Uterus (tissue), 2 donors: Measurements from ENCODE around the gene LNX2.

ENCODE experiments used
- POLR2A ChIP-seq, 2 donors: fragments of 450-650 bp; IDR thresholded peaks; one replicate each; pipeline ENCODE4 v1.6.1; 2016; ENCODE audit warnings: antibody characterized with exemption in 2 of 2, mild to moderate bottlenecking in 1 of 2, moderate library complexity in 1 of 2
- TF ChIP-seq, protein P1 (sequence below), 4 experiments: fragments of 200-600 bp in 2 of 4; fragments of 450-650 bp in 2 of 4; sonication (generic) in 2 of 4; IDR thresholded peaks; one replicate each; pipeline ENCODE4 v1.5.1; 2016 to 2019; ENCODE audit warnings: antibody characterized with exemption in 4 of 4, mild to moderate bottlenecking in 2 of 4, moderate library complexity in 1 of 4

DNA sequence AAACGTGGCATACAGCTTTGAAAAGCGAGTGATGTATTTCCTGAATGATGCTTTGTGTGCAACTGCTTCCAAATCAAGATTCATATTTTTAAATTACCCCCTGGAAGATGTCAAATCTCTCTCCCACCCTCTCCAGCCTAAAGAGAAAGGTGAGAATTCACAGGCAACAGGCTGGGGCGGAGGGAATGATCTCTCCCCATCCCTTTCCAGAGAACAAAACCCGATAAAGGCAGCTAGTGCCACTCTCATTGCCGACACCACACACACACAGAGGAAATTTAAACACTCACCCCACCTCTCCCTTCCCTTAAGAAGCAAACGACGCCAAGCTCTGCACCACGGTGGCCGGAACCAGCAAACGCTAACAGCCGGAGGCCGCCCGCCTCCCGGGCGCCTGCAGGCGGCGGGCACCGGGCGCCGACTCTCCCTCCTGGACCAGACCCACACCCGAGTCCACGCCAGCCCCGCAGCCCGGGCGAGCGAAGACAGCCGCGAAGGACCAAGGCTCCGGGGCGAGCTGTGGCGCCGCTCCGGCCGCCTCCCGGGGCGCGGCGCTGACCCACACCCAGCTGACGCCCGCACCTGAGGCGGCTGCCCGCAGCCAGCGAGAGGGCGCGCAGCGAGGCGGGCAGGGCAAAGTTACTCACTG lies 477 bp downstream of the LNX2 start:
- TF ChIP-seq, protein P1, sequence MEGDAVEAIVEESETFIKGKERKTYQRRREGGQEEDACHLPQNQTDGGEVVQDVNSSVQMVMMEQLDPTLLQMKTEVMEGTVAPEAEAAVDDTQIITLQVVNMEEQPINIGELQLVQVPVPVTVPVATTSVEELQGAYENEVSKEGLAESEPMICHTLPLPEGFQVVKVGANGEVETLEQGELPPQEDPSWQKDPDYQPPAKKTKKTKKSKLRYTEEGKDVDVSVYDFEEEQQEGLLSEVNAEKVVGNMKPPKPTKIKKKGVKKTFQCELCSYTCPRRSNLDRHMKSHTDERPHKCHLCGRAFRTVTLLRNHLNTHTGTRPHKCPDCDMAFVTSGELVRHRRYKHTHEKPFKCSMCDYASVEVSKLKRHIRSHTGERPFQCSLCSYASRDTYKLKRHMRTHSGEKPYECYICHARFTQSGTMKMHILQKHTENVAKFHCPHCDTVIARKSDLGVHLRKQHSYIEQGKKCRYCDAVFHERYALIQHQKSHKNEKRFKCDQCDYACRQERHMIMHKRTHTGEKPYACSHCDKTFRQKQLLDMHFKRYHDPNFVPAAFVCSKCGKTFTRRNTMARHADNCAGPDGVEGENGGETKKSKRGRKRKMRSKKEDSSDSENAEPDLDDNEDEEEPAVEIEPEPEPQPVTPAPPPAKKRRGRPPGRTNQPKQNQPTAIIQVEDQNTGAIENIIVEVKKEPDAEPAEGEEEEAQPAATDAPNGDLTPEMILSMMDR (IDR thresholded peaks at IDR 0.05): peak in 2 of 4 experiments; percentile 30 to 37
- TF ChIP-seq POLR2A (IDR thresholded peaks at IDR 0.05): no peak
